BJ (cell line): ENCODE results near the gene MED13. TPM values are rescaled to one million over a fixed set of nuclear protein-coding genes. Genes with fewer than 3 reads are reported as not detected.

ENCODE experiments used
- CTCF ChIA-PET: fragments of 350-600 bp; formaldehyde crosslinking; extraction: SDS; loops from one replicate; lab custom pipeline; 2021; ENCODE audit warnings: antibody characterized with exemption, inconsistent platforms; lab: Yijun Ruan, JAX
- POLR2A ChIA-PET: fragments of 300-600 bp; sonication (Branson Sonifier 250); formaldehyde crosslinking; extraction: SDS; loops from one replicate; lab custom pipeline; 2021; ENCODE audit warnings: antibody characterized with exemption; lab: Charles Lee
- DNase-seq: peaks from one replicate; pipeline ENCODE4 v3.0.0-alpha.2; 2011; ENCODE audit warnings: low read depth
- H3K27me3 ChIP-seq: 2 replicates; pipeline ENCODE4 v1.6.0; 2011; ENCODE audit warnings: low read length; ENCODE audit not compliant: control insufficient read depth, insufficient read depth
- H3K36me3 ChIP-seq: 2 replicates; pipeline ENCODE4 v1.5.1; 2011; ENCODE audit warnings: low read length; ENCODE audit not compliant: control insufficient read depth, insufficient read depth
- H3K4me3 ChIP-seq: 2 replicates; pipeline ENCODE4 v1.5.1; 2011; ENCODE audit warnings: low read depth, mild to moderate bottlenecking, control low read depth, low read length
- polyA plus RNA-seq: library from polyadenylated mRNA; depleted of rRNA; stranded (reverse); fragments of >200 nt; gene quantifications from 2 replicates; pipeline ENCODE4 v1.2.3, GENCODE V29; 2011
- TF ChIP-seq, protein P1 (sequence below): IDR thresholded peaks from 2 replicates; pipeline ENCODE4 v1.5.1; 2011; ENCODE audit warnings: low read depth, mild to moderate bottlenecking, control low read depth, inconsistent platforms, low read length, moderate library complexity; ENCODE audit not compliant: insufficient read depth

The MED13 gene
- polyA plus RNA-seq, 1 experiment = 18.4 TPM

DNA sequence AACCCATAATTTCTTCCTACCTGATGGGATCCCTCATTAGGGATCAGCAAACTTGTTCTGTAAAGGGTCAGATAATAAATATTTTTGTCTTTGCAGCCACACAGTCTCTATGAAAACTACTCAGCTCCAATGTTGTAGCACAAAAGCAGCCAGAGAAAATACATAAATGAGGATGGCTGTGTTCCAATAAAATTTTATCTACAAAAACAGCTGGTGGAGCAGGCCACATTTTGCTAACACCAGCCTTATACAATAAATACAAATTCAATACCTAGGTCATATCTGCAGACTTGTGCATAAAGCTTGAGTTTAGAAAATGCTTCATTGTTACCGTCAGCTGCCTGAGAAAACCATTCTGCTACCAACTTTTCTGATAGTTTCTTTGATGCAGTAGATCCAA lies 98.9 kb downstream of the MED13 start:
- H3K4me3 ChIP-seq = no peak overlapping the region
- no peaks in the 10 kb centered on the region for H3K27me3 ChIP-seq
- POLR2A ChIA-PET = no interaction called here
- DNase-seq = no peak
- TF ChIP-seq, protein P1, sequence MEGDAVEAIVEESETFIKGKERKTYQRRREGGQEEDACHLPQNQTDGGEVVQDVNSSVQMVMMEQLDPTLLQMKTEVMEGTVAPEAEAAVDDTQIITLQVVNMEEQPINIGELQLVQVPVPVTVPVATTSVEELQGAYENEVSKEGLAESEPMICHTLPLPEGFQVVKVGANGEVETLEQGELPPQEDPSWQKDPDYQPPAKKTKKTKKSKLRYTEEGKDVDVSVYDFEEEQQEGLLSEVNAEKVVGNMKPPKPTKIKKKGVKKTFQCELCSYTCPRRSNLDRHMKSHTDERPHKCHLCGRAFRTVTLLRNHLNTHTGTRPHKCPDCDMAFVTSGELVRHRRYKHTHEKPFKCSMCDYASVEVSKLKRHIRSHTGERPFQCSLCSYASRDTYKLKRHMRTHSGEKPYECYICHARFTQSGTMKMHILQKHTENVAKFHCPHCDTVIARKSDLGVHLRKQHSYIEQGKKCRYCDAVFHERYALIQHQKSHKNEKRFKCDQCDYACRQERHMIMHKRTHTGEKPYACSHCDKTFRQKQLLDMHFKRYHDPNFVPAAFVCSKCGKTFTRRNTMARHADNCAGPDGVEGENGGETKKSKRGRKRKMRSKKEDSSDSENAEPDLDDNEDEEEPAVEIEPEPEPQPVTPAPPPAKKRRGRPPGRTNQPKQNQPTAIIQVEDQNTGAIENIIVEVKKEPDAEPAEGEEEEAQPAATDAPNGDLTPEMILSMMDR = no peak
- CTCF ChIA-PET = no interaction called here
- peaks cover 16% of the 10 kb centered on the region for H3K36me3 ChIP-seq

DNA sequence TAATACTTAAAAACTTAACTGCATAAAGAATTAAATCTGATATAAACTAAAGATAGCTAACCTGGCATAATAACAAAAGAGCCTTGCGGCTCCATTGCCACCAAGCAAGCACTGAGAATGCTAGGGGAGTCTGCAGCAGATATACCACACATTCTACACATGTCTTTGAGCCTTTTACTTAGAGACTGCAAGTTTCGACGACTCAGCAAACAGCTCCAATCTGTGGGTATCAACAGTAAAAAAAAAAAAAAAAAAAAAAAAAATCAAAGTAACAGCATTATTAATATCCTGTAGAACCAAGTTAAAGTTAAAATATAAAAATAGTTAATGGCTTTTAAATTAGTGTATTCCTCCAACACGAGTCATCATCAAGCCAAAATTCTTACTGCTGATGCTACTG lies 109.5 kb downstream of the MED13 start:
- POLR2A ChIA-PET = no interaction called here
- Histone ChIP-seq H3K27me3 (no peaks in the 10 kb centered on the region), H3K4me3 (no peak overlapping the region), H3K36me3 (peaks cover 5% of the 10 kb centered on the region; the same call in 1 of the 2 replicates)
- TF ChIP-seq, protein P1 = no peak
- DNase-seq = no peak
- CTCF ChIA-PET = interaction anchor here (0.6 to 1.4 kb wide), 3 partner anchors 8 to 19 kb away, joined by 3 read pairs; no protein-coding TSS in a partner anchor

DNA sequence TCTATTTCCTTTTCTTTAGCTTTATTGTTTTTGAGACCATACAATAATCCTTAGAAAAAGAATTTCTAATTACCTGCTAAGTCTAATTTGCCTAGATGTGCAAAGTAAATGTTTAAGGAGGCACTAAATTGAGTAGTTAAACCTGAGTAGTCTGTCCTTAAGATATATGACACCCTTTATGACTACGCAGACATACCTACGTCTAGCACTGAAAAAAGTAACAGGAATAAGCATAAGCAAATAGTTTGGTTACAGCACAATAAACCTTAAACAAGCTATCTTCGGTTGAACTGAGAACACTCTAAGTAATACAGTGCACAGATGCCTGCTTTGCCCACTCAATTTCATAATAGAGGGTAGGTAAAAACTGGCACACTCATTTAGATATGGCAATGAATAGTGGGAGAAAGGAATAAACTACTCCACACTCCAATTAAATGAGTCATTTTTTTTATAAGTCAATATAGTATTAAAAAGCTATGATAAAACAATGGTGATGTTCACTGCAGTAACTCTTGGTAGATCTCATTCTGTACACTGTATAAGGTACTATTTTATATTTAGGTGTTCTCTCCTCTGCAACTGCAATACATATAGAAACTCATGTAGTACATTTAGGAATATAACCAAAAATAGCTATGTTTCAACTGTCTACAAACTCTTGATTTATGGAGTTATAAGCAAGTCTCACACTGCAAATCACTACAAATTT lies 117.6 kb downstream of the MED13 start:
- no peak for DNase-seq
- ChIA-PET CTCF (no interaction called here), POLR2A (interaction anchor here (0.6 kb wide), 1 partner anchor 31 kb away, joined by 5 read pairs; no protein-coding TSS in a partner anchor)
- Histone ChIP-seq H3K36me3 (peaks cover 4% of the 10 kb centered on the region; the same call in 1 of the 2 replicates), H3K4me3 (no peak overlapping the region), H3K27me3 (no peaks in the 10 kb centered on the region)
- TF ChIP-seq, protein P1 = no peak

DNA sequence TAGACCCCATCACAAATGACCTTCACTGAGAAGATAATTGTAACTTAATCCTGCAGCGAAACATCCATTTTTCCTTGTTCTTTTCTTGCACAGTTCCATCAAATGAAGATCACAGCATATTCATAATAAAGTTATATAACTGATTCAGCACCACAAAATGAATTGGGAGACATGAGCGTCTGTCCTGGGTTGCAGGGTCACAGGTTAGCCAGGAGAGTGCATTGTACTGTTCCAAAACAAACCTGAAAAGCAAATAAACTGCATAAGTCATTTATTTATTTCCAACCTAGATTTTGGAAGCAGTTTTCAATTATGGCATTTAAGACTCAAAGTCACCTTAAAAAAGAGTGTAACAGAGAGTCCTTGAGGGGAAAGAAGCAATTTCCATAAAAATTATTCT lies 118.7 kb downstream of the MED13 start:
- TF ChIP-seq, protein P1 = no peak
- CTCF ChIA-PET = no interaction called here
- no peak for DNase-seq
- Histone ChIP-seq H3K27me3 (no peaks in the 10 kb centered on the region), H3K36me3 (peaks cover 4% of the 10 kb centered on the region; the same call in 1 of the 2 replicates), H3K4me3 (no peak overlapping the region)
- POLR2A ChIA-PET = no interaction called here

DNA sequence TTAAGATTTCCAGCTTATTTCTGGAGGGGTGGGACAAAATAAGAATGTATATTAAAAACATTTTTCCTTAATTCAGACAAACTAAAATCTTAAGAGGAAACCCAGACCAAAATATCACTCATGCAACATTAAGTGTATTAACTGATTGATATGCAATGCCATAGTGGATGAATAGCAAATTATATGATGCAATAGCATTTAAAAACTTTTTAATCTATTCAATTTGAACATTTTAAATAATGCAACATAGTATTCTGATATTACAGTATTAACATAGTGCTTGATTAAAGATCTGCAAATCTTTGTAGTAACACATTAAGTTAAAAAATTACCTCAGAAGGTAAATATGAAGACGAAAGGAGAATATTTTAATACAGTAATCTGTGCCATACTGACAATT lies 122.0 kb downstream of the MED13 start:
- H3K4me3 ChIP-seq = no peak overlapping the region
- no peaks in the 10 kb centered on the region for H3K27me3 ChIP-seq
- TF ChIP-seq, protein P1 = no peak
- DNase-seq = no peak
- POLR2A ChIA-PET = no interaction called here
- peaks cover 4% of the 10 kb centered on the region; the same call in 1 of the 2 replicates for H3K36me3 ChIP-seq
- CTCF ChIA-PET = interaction anchor here (0.7 to 1.2 kb wide), 2 partner anchors 12 to 179 kb away, joined by 3 read pairs; no protein-coding TSS in a partner anchor
